HG03354 (cell line): ENCODE measurements around the gene CRB3.

Experiments
- ATAC-seq: cut with Tn5 transposase; IDR thresholded peaks from one replicate; pipeline ENCODE4 v1.9.1; 2021; ENCODE audit warnings: mild to moderate bottlenecking; ENCODE audit not compliant: unreplicated experiment, poor library complexity, severe bottlenecking

CRB3 gene

DNA sequence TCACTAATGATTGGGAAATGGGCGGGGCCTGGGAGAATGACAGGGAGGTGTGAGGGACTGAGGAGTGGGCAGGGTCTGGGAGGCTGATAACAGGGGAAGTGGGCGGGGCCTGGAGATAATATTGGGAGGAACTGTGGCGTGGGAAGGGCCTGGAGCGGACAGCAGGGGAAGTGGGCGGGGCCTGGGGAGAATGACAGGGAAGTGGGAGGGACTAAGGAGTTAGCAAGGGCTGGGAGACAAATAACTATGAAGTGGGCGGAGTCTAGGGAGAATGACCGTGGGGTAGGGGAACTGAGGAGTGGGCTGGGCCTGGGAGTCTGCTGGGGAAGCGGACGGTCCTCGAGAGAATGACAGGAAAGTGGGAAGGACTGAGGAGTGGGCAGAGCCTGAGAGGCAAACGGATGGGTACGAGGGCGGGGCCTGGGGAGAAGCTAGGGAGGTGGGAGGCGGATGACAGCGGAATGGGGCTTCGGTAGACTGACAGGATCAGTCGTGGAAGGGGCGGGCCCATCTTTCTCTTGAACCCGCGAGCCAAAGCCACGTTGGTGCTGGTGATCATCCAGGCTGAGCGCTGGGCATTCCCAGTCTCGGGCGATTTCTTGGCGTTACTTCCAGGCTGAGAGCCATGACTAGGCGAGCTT lies 52.1 kb downstream of the CRB3 start:
- peak; percentile 47 for ATAC-seq
